ENCODE results near the gene YPEL5. TPM values are rescaled to one million over a fixed set of nuclear protein-coding genes. Genes with fewer than 3 reads are reported as not detected.

Gene YPEL5
- total RNA-seq, 1 experiment from 2014 or later: 66.4 TPM

- intact Hi-C loops (cut with micrococcal nuclease; ENCODE audit: unreplicated experiment): no loop called here
- in situ Hi-C loops (cut with HindIII; ENCODE audit: low pct_unique_long_range_greater_than_20kb, low sequenced_read_pairs): no loop called here
- CTCF ChIA-PET: no interaction called here
- no peak for ATAC-seq
- Histone ChIP-seq H3K27ac (ENCODE audit: low read length) (no peak overlapping the region), H3K9me3 (ENCODE audit: control insufficient read depth, insufficient read depth, low read depth, low read length) (no peaks in the 10 kb centered on the region), H3K27me3 (ENCODE audit: control insufficient read depth, insufficient read depth, low read length) (0 out of 2 replicates have a peak, but pooled peaks cover 3% of the 10 kb centered on the region), H3K4me1 (ENCODE audit: control insufficient read depth, insufficient read depth, low read length) (no peaks in the 10 kb centered on the region), H3K36me3 (ENCODE audit: control insufficient read depth, insufficient read depth, low read length) (no peaks in the 10 kb centered on the region), H3K4me3 (ENCODE audit: low read depth in 2 of 2, low read length in 2 of 2) (no peak overlapping the region)
- no peak for DNase-seq (ENCODE audit: low read depth, low spot score)
- POLR2A ChIA-PET: no interaction called here
- BruUV-seq (replicated peaks): no TSS peak
- TF ChIP-seq POLR2AphosphoS5 (IDR thresholded peaks at IDR 0.05; ENCODE audit: low read depth, low read length): no peak
- TF ChIP-seq CTCF (IDR thresholded peaks at IDR 0.05): no peak
- TF ChIP-seq SIN3A (IDR thresholded peaks at IDR 0.05; ENCODE audit: borderline replicate concordance, insufficient read depth, low read depth, low read length): no peak
- no peak for TF ChIP-seq REST (IDR thresholded peaks at IDR 0.05; ENCODE audit: insufficient read depth in 1 of 2, low read depth in 2 of 2, low read length in 1 of 2)
- TF ChIP-seq TCF7L2 (IDR thresholded peaks at IDR 0.05; ENCODE audit: low read depth, low read length): no peak
Observed at GRCh38 chr2:30105556-30105955, 41.3 kb upstream of the YPEL5 start.

GRCh38 chr2:30106543-30106942 lies 40.3 kb upstream of the YPEL5 start:
- intact Hi-C loops (cut with micrococcal nuclease; ENCODE audit: unreplicated experiment): no loop called here
- CTCF ChIA-PET: no interaction called here
- no TSS peak for BruUV-seq (replicated peaks)
- Histone ChIP-seq H3K4me1 (ENCODE audit: control insufficient read depth, insufficient read depth, low read length) (no peaks in the 10 kb centered on the region), H3K9me3 (ENCODE audit: control insufficient read depth, insufficient read depth, low read depth, low read length) (no peaks in the 10 kb centered on the region), H3K36me3 (ENCODE audit: control insufficient read depth, insufficient read depth, low read length) (no peaks in the 10 kb centered on the region), H3K27ac (ENCODE audit: low read length) (no peak overlapping the region), H3K27me3 (ENCODE audit: control insufficient read depth, insufficient read depth, low read length) (0 out of 2 replicates have a peak, but pooled peaks cover 3% of the 10 kb centered on the region), H3K4me3 (ENCODE audit: low read depth in 2 of 2, low read length in 2 of 2) (no peak overlapping the region)
- no peak for DNase-seq (ENCODE audit: low read depth, low spot score)
- ATAC-seq: no peak
- POLR2A ChIA-PET: no interaction called here
- TF ChIP-seq TCF7L2 (IDR thresholded peaks at IDR 0.05; ENCODE audit: low read depth, low read length) (no peak), POLR2AphosphoS5 (IDR thresholded peaks at IDR 0.05; ENCODE audit: low read depth, low read length) (no peak), SIN3A (IDR thresholded peaks at IDR 0.05; ENCODE audit: borderline replicate concordance, insufficient read depth, low read depth, low read length) (no peak), CTCF (IDR thresholded peaks at IDR 0.05) (no peak), REST (IDR thresholded peaks at IDR 0.05; ENCODE audit: insufficient read depth in 1 of 2, low read depth in 2 of 2, low read length in 1 of 2) (no peak)
- in situ Hi-C loops (cut with HindIII; ENCODE audit: low pct_unique_long_range_greater_than_20kb, low sequenced_read_pairs): no loop called here

Data from Panc1 (cell line).